Stimulated activated CD8-positive, alpha-beta memory T cell treated with anti-CD3 and anti-CD28 coated beads, Interleukin-7, amount 100 ng/mL, for 48 hours (primary cell): Measurements from ENCODE around the gene ADCY9.

Experiments used
- DNase-seq, 2 donors: peaks; one replicate each; pipeline ENCODE4 v3.0.0-alpha.2; 2020; ENCODE audit warnings: low read depth in 1 of 2; ENCODE audit errors: extremely low read depth in 1 of 2

Gene ADCY9

GRCh38 chr16:4009177-4009576, 107.1 kb downstream of the ADCY9 start:
- DNase-seq = no peak

- DNase-seq = no peak
Observed at GRCh38 chr16:4008116-4008515, 108.1 kb downstream of the ADCY9 start.

- DNase-seq = no peak
Observed at GRCh38 chr16:4006397-4006999, 109.7 kb downstream of the ADCY9 start.

GRCh38 chr16:4005731-4006130, 110.5 kb downstream of the ADCY9 start:
- no peak for DNase-seq

GRCh38 chr16:4005281-4005680, 111.0 kb downstream of the ADCY9 start:
- no peak for DNase-seq

- no peak for DNase-seq
Observed at GRCh38 chr16:4004206-4004605, 112.0 kb downstream of the ADCY9 start.

GRCh38 chr16:4003576-4003975, 112.7 kb downstream of the ADCY9 start:
- no peak for DNase-seq

GRCh38 chr16:4003166-4003565, 113.1 kb downstream of the ADCY9 start:
- no peak for DNase-seq

GRCh38 chr16:4002121-4002520, 114.1 kb downstream of the ADCY9 start:
- no peak for DNase-seq

- no peak for DNase-seq
Observed at GRCh38 chr16:3999479-4000325, 116.5 kb downstream of the ADCY9 start.

GRCh38 chr16:3998793-3999478, 117.3 kb downstream of the ADCY9 start:
- DNase-seq = no peak

- no peak for DNase-seq
Observed at GRCh38 chr16:3997231-3997841, 118.9 kb downstream of the ADCY9 start.

- no peak for DNase-seq
Observed at GRCh38 chr16:3995001-3995400, 121.2 kb downstream of the ADCY9 start.

- DNase-seq = no peak
Observed at GRCh38 chr16:3993052-3993785, 123.0 kb downstream of the ADCY9 start.

- DNase-seq = no peak
Observed at GRCh38 chr16:3992297-3993051, 123.8 kb downstream of the ADCY9 start.

GRCh38 chr16:3988824-3989223, 127.4 kb downstream of the ADCY9 start:
- DNase-seq = no peak

- DNase-seq = no peak
Observed at GRCh38 chr16:3988011-3988410, 128.2 kb downstream of the ADCY9 start.

- no peak for DNase-seq
Observed at GRCh38 chr16:3987231-3987630, 129.0 kb downstream of the ADCY9 start.

- no peak for DNase-seq
Observed at GRCh38 chr16:3986235-3986544, 130.1 kb downstream of the ADCY9 start.
